Measurements from ENCODE around the gene C1orf167. TPM values are rescaled to one million over a fixed set of nuclear protein-coding genes. Genes with fewer than 3 reads are reported as not detected.

C1orf167 gene
- total and polyA plus RNA-seq, 10 of the 15 experiments (the other 5 are each of a cell fraction or from before 2014, with no cell fraction given): 0.17 to 0.31 TPM; not detected in 8

DNA sequence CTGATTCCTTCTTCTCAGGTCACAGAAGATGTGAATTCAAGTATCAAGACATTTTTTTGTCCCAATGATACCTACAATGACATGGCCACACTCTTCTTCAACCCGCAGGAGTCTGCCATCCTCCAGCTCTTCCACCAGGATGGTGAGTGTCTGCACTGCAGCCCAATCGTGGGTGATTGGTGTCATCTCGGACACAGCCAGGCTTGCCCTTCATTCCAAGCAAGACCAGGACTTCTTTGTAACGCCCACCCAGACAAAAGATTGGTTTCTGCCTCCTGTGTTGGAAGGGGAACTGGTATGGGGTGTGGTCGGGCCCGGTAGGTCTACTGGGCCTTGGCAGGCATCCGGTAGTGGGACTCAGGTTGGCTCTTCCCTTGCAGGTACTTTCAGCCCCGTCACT, 71.5 kb downstream of the C1orf167 start (continued):
- TF ChIP-seq RELB (IDR thresholded peaks at IDR 0.05; ENCODE audit: low read depth) (no peak), MAX (IDR thresholded peaks at IDR 0.05; ENCODE audit: low read depth, low read length) (no peak), BRCA1 (IDR thresholded peaks at IDR 0.05; ENCODE audit: low read depth, low read length) (no peak), RBBP5 (conservative IDR thresholded peaks at IDR 0.05) (no peak), PBX3 (IDR thresholded peaks at IDR 0.05; ENCODE audit: insufficient replicate concordance, low read depth, low read length) (no peak), RAD51 (IDR thresholded peaks at IDR 0.05) (no peak)

- Histone ChIP-seq H3K79me2 (ENCODE audit: control insufficient read depth, insufficient read depth, low read length) (no peaks in the 10 kb centered on the region), H3K9me3 (replicated peaks; ENCODE audit: control insufficient read depth, insufficient read depth, low read length) (no peaks in the 10 kb centered on the region), H3K27me3 (replicated peaks in 1 of 2; ENCODE audit: control insufficient read depth in 2 of 2, insufficient read depth in 2 of 2, low read length in 1 of 2) (no peaks in the 10 kb centered on the region), H3K36me3 (ENCODE audit: control insufficient read depth in 2 of 2, insufficient read depth in 2 of 2, low read length in 1 of 2) (peaks cover 33 to 39% of the 10 kb centered on the region in 2 experiments), H3K27ac (ENCODE audit: control insufficient read depth, insufficient read depth) (no peak overlapping the region), H3K9ac (ENCODE audit: control insufficient read depth, insufficient read depth, low read length) (no peak overlapping the region), H3K4me1 (ENCODE audit: control insufficient read depth, insufficient read depth, low read length) (no peaks in the 10 kb centered on the region), H4K20me1 (ENCODE audit: control insufficient read depth, insufficient read depth) (no peaks in the 10 kb centered on the region), H3K4me3 (no peak overlapping the region), H3K4me2 (ENCODE audit: control insufficient read depth, insufficient read depth) (no peak overlapping the region), H2AFZ (ENCODE audit: control insufficient read depth, low read depth, low read length) (no peak overlapping the region)
- DNase-seq (ENCODE audit: low read depth, low spot score): no peak
- intact Hi-C loops (cut with micrococcal nuclease; ENCODE audit: unreplicated experiment): no loop called here
- FAIRE-seq: no peak
- no peak for ATAC-seq
- ChIA-PET POLR2A (no interaction called here), CTCF (no interaction called here), SMC1A (ENCODE audit: uncharacterized antibody, unreplicated experiment) (no interaction called here), RAD21 (ENCODE audit: unreplicated experiment) (no interaction called here)
- in situ Hi-C loops (cut with MboI): no loop called here
- BruUV-seq (replicated peaks): no TSS peak
- 96% methylated on average over 13 of the region's 13 CpGs for WGBS (ENCODE audit: insufficient coverage, insufficient replicate concordance, low lambda C conversion rate, missing lambda C conversion rate)
- TF ChIP-seq IKZF2 (IDR thresholded peaks at IDR 0.05): no peak
- no peak for TF ChIP-seq POLR2AphosphoS2 (IDR thresholded peaks at IDR 0.05; ENCODE audit: low read depth, low read length)
- TF ChIP-seq RCOR1 (conservative IDR thresholded peaks at IDR 0.05; ENCODE audit: low read depth, low read length): no peak
- peak; percentile 98 for TF ChIP-seq BCL3 (IDR thresholded peaks at IDR 0.05; ENCODE audit: borderline replicate concordance, insufficient read depth, low read depth, low read length, poor library complexity, severe bottlenecking)
- no peak for TF ChIP-seq MYB (IDR thresholded peaks at IDR 0.05; ENCODE audit: borderline replicate concordance, low read depth, low read length)
- no peak for TF ChIP-seq NR2C1 (IDR thresholded peaks at IDR 0.05)
- TF ChIP-seq NFYB (IDR thresholded peaks at IDR 0.05; ENCODE audit: insufficient read depth, low read depth, low read length): no peak
- TF ChIP-seq TCF3 (IDR thresholded peaks at IDR 0.05; ENCODE audit: borderline replicate concordance, insufficient read depth, low read depth, low read length): 0 out of 2 replicates have a peak, but pooled peaks have one; percentile 37
- TF ChIP-seq GABPA (IDR thresholded peaks at IDR 0.05; ENCODE audit: low read depth): no peak
- no peak for TF ChIP-seq SIN3A (IDR thresholded peaks at IDR 0.05; ENCODE audit: low read depth, low read length)
- TF ChIP-seq POLR2A (IDR thresholded peaks at IDR 0.05; ENCODE audit: low read depth, low read length): 0 out of 2 replicates have a peak, but pooled peaks have one; percentile 32
- no peak for TF ChIP-seq NFIC (IDR thresholded peaks at IDR 0.05; ENCODE audit: low read depth, low read length)
- TF ChIP-seq, protein P1, sequence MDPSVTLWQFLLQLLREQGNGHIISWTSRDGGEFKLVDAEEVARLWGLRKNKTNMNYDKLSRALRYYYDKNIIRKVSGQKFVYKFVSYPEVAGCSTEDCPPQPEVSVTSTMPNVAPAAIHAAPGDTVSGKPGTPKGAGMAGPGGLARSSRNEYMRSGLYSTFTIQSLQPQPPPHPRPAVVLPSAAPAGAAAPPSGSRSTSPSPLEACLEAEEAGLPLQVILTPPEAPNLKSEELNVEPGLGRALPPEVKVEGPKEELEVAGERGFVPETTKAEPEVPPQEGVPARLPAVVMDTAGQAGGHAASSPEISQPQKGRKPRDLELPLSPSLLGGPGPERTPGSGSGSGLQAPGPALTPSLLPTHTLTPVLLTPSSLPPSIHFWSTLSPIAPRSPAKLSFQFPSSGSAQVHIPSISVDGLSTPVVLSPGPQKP (IDR thresholded peaks at IDR 0.05; ENCODE audit: low read depth, low read length): no peak
- TF ChIP-seq CHD1 (IDR thresholded peaks at IDR 0.05; ENCODE audit: low read depth, low read length): no peak
Observed at GRCh38 chr1:11833900-11834299, 71.9 kb downstream of the C1orf167 start.
